NCI-H526 treated with DMSO at 0.1 percent for 48 hours (cell line): Measurements from ENCODE around the gene PSRC1.
"Not testable (repeated sequence)": the region's sequence is repeated elsewhere in the genome, so short reads cannot be mapped to it uniquely, and the experiment has no call there.

Source experiments
- DNase-seq: peaks from one replicate; lab custom pipeline; 2025; lab: John Stamatoyannopoulos, UW

PSRC1 gene

DNA sequence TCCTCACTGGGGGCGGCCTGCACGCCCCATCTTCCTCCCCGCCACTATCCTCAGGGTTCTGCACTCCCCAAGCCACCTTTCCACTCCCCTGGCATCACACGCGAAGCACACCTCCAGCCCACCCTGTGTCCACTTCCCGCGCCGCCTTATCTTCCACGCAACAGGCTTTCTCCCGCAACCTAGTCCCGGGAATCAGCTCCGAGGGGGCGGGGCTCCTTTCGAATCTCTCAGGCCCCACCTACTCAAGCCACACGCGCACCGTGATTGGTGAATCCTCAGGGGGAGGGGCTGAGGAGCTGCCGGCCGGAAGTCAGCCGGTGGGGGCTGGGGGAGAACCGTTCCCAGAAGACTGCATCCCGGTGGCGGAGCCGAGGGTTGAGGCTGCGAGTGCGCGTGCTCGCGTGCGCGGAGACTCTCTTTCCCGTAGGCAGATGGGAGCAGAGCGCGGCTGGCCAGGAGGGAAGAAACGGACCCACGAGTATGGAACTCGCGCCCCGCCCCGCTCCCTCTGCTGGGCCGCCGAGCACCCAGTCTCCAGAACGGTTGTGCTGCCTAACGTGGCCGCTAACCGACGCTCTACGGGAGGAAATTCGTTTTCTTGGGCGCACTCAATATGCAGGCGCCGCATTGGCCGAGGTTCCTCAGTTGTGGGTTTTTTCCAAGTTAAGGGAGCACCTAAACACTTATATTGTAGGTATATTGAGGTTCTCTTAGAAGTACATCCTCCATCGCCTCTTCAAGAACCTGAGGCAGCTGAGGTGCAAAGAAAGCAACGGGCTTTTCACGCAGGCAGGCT, at the start of gene PSRC1:
PSRC1 (minus strand) TSS at position 194 of the 796 bp plus-strand sequence.
- DNase-seq = peak; percentile 95

GRCh38 chr1:109331113-109331512, 48.2 kb upstream of the PSRC1 start:
- DNase-seq = no peak

GRCh38 chr1:109327285-109327684, 44.3 kb upstream of the PSRC1 start:
- DNase-seq = no peak

DNA sequence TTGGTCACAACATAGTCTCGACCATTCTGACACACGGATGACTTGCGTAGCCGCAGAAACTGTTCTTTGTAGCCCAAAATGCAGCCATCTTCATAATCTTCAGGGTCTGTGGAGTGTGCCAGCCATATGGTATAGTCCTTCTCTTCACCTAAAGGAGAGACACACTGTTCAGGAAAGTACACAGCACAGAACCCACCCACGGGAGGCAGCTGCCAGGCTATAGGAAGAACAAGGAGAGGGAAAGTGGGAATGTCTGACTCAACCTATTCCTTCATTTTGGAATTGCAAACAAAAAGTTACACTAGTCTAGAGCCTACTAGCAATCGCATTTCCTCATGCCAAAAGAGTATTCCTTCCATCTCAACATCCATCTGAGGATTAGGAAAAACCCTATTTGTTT, 40.0 kb upstream of the PSRC1 start:
- DNase-seq = no peak

GRCh38 chr1:109319114-109319513, 36.2 kb upstream of the PSRC1 start:
- DNase-seq = no peak

GRCh38 chr1:109316506-109316905, 33.6 kb upstream of the PSRC1 start:
- no peak for DNase-seq

DNA sequence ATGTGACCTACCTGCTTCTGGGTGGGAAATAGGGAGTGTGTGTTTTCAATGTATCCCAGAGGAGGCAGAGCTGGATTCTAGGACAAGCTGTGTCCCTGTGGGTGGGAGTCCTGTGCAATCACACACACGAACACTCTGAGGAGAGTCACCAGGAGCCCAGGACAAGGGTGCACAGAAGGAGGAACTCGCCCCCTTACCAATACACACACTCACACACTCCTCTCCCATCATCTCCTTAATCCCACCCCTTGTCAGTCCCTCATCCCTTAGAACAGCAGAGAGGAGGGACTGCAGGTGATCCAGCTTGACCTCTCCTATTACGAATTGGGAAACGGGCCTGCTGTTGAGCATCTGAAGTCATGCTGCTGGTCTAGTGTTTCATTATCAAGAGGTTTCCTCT, 32.3 kb upstream of the PSRC1 start:
- no peak for DNase-seq

GRCh38 chr1:109314795-109315194, 31.9 kb upstream of the PSRC1 start:
- no peak for DNase-seq

- no peak for DNase-seq
Observed at GRCh38 chr1:109312978-109313775, 30.2 kb upstream of the PSRC1 start.

DNA sequence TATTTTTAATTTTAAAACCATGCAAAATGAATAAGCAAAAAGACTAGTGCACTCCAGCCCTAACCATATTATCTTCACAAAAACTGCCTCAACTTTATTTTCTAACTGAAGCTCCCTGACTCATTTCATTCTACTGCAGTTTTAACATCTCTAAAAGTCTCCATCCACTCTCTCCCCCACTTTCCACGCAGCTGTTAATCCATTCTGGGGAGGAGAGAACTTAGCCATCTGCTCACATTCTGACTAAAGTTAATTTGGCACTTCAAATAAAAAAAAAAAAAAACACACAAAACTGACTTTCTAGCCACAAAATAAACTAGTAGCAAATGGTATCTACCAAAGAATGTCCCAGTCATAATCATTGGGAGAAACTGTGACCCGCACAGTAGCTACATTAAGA, 29.3 kb upstream of the PSRC1 start:
- DNase-seq = no peak

DNA sequence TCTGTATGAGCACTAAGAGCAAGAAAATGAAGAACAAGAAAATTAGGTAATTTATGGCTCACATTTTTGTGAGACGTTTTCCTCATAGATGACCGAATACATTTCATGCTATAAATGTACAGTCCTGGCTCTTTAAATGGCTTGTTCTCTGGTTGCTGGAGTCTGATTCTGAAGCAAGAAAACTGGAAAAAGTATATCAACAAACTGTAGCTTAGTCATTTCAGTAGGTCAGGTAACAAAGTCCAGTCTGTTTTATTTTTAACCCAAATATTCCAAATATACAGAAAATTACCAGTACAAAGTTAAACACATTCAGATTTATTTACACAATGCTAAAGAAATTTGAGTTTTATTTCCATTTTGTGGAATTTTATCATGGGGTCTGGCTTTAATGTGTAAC, 26.4 kb upstream of the PSRC1 start:
- no peak for DNase-seq

DNA sequence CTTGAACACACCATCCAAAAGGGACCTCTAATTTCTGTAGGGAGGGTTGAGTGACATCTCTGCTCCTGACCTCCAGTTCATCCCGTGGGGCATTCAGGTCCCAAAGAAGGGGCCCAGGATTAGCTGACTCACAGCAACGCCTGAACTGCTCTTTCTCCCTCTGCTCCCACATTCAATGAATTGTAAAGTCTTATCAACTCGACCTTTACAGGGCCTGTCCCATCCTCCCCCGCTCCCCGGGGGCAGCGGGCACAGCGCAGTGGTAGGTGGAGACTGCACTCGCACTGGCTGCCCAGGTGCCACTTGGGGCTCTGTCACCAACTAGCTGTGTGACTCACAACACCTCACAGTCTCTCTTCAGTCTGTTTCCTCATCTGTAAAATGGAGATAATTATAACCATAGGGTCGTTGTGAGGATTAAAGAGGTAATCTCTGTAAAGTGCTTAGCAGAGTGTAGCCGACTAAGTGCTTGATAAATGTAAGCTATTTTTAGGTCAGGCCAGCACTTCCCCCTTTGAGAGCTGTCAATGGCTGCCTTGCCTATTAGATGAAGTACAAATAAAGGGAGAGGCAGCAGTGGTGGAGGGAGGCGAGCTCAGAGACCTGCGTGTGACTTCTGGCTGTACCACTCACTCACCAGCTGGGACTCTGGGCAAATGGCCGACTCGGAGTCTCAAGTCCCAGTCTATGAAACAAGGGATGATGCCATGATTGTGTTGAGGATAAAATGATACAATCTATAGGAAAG, 24.5 kb upstream of the PSRC1 start:
- no peak for DNase-seq

DNA sequence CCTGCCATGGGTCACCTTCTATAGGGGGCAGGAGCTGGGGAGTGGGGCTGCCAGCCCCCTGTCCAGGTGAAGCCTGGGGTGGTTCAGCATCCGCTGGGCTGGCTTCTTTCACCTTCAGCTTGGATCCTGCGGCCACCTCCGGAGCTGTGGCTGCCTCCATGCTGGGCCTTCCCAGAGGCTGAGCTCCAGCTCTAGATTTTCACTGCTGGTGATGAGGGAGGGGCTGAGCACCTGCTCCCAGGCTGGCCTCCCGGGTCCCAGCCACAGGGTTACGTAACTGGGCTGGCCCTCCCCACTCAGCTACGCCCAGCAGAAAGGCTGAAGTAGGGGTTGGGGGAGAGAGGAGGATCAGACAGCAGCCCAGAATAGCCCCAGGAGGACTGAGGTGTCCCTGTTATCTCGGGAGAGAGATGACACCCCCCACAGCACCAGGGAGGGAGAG, 23.9 kb upstream of the PSRC1 start, which contains the start of gene MYBPHL:
MYBPHL (minus strand) TSS at position 180 of the 442 bp plus-strand sequence; CDS start at position 160, 20 bp downstream.
- DNase-seq = no peak

DNA sequence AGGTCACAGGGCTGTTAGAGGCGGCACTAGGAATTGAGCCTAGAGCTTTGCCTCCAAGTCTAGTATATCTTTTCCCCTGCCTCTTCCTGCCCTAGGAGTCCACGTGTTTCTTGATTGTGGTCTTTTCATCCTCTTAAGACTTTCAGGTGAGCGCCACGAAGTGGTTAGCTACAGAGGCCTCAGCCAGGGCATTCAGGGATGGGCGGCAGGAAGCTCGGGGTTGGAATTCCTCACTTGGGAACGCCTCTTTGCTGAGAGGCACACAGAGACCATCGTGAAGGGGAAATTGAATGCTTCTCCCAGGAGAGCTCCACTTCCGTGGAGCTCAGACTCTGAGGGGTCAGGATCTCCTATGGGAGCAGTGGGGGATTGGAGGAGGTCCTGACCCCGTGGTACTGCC, 23.0 kb upstream of the PSRC1 start:
- DNase-seq = not testable (repeated sequence)

DNA sequence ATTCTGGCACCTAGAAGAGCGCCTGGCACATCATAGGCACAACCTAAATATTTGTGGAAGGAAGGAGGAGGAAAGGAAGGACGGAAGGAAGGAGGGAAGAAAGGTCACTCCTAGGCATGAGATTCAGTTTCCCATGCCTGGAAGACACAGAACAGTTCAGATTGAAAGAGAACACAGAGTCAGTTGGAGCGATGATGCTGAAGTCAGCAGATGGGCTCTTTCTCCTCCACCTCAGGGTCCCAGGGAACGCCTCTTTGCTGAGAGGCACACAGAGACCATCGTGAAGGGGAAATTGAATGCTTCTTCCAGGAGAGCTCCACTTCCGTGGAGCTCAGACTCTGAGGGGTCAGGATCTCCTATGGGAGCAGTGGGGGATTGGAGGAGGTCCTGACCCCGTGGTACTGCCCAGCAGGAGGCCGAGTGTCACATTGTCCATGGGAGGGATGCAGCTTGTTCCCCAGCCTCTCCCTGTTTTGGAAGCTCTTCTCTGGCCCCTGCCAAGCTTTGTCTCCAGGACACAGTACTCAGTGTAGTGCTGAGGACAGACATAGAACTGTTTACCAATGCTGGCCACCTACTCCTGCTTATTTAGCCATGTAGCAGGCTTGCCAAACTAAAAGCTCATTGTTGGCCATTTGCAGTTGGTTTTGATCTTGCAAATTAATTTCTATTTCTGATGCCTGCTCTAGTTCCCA, 21.4 kb upstream of the PSRC1 start:
- DNase-seq = no peak

DNA sequence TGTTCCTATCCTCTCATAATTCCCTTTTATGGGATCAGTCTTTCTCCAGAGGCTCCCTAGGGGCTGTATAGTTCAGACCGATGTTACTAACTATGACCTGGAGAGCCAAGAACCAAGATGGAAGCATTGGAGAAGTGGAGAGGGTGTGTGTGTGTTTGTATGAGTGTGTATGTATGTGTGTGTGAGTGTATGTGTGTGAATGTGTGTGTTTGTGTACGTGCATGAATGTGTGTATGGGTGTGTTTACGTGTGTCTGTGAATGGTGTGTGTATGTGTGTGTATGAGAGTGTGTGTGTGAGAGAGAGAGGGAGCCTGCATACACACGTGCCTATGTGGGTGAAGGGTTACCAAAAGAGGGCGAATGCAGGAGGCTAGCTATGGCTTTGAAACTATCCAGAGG, 18.9 kb upstream of the PSRC1 start:
- no peak for DNase-seq

DNA sequence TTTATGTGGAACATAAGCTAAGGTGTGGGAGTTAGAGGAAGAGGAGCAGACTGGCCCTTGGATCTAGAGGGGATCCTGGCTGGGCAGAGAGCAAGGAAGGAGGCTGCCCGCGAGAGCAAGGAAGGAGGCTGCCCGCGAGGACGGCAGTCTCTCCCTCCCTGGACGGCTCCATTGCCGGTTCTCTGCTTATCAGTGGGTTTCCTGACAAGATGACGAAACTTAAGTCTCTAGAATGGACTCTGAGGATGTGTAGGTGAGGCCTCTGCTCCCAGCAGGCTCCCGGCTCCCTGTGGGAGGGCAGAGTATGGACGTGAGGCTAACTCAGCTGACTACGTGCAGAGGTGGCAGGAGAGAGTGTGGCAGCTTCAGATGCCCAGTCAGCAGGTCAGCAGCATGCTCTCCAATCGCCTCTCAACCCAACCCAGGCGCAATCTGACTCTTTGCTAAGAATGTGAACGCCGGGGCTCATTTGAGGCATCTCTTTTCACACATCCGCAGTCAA, 17.8 kb upstream of the PSRC1 start:
- DNase-seq = no peak

- no peak for DNase-seq
Observed at GRCh38 chr1:109299558-109300343, 16.8 kb upstream of the PSRC1 start.

DNA sequence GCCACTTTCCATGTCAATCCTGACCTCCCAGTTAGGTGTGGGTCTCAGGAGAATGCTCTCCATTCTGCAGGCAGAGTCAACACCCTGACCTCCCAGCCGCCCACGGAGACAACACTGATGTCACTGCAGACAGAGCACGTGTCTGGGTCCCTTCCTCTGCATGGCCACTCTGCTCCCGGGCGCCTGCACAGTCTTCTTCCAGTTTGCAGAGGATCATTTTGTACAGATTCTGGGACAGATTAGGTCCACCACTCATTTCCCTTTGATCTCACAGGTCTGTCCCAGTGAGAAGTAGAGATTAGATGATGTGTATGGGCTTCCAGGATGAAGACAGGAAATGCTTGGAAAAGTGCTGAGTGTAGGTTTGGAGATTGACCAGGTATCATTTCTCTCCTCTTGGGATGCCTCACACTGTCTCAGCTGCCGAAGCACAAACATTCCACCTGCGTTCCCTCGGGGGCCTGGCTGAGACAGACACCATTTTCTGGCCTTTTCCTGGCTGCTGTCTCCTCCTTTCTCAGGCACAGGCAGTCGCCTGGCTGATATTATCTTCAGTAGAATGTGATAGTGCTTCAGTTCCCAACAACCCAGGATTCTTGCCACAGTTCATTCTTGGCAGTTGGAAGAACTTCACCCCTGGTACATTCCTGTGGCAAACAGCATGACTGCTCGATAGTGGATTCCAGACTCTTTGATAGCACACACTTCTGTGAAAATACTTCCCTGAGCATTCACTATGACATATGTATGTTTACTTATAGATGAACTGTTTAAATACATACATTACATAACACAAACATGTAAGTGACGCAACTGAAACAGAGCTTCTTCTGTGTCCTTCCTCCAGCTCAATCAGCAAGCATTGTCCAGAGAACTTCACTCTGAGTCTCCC, 16.0 kb upstream of the PSRC1 start:
- no peak for DNase-seq

- no peak for DNase-seq
Observed at GRCh38 chr1:109296782-109297181, 13.8 kb upstream of the PSRC1 start.
